ENCODE results near the gene TXNDC8.
"Not testable (repeated sequence)": the region's sequence is repeated elsewhere in the genome, so short reads cannot be mapped to it uniquely, and the experiment has no call there.

The TXNDC8 gene

GRCh38 chr9:110337727-110338126 is at the start of gene TXNDC8:
Gene TXNDC8, minus strand, starts transcription at chr9:110337863.
- DNase-seq (ENCODE audit: low spot score), result no peak
- TF ChIP-seq CTCF (IDR thresholded peaks at IDR 0.05; ENCODE audit: extremely low read depth, missing control alignments), result no peak

DNA sequence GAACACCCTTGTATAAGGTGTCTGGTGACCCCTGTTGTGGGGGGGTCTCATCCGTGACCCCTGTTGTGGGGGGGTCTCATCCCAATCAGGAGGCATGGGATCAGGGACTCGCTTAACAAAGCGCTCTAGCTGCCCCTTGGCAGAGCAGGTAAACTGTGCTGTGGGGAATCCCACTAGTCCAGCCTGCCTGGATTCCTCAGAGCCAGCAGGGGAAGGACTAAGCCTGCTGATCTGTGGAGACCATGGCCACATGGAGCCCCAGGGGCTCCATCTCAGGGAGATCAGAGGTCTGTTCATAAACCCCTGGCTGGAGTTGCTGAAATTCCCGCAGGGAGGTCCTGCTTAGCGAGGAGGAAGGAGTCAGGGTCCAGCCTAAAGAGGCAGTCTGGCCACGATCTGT is 45.8 kb upstream of the TXNDC8 start:
- no peak for DNase-seq (ENCODE audit: low spot score)
- no peak for TF ChIP-seq CTCF (IDR thresholded peaks at IDR 0.05; ENCODE audit: extremely low read depth, missing control alignments)

GRCh38 chr9:110382731-110383130 is 45.1 kb upstream of the TXNDC8 start:
- TF ChIP-seq CTCF (IDR thresholded peaks at IDR 0.05; ENCODE audit: extremely low read depth, missing control alignments), result no peak

DNA sequence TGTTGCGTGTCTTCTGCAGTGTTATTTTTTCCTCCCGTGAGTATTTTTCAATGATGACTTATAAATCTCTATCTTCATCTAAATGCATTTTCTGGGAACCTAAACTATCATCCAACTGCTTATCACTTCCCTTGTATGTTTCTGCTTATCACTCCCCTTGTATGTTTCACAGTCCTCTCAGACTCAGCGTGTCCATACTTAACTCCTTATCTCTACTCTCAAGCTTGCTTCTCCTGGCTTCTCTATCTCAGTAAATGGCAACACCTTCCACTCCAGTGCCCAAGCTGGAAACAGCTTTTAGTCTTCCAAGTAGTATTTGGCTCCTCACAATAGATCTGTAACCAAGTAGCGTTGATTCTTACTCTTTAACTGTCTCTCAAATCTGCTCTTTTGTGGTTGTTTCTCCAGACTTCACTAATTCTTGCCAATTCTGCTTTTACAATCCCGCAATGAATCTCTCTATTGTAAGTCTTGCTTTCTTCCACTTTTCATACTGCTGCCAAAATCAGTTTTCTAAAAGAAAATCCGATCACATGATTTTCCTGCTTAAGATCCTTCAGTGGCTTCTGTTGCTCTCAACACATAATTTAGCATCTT is 33.8 kb upstream of the TXNDC8 start:
- TF ChIP-seq CTCF (IDR thresholded peaks at IDR 0.05; ENCODE audit: extremely low read depth, missing control alignments), result no peak
- DNase-seq (ENCODE audit: low spot score), result no peak

More at GRCh38 chr9:110382731-110383130, 45.1 kb upstream of the TXNDC8 start:
- no peak for DNase-seq (ENCODE audit: low spot score)

DNA sequence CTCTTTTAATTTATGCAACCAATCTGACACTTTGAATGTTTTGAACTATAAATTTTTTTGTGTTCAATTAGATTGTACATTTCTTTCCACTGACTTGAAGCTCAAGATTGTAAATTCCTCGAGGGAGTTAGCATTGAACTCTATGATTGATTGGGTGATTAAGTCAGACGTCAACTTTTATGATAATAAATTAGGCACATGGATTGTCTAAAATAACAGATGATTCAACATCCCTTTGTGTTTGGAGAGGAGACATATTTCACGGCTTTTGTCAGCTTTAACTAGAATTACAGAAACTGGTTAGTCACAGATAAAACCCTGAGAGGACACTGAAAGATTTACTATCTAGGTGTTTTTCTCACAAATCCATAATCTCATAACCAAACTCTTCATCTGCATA is 32.7 kb upstream of the TXNDC8 start:
- no peak for TF ChIP-seq CTCF (IDR thresholded peaks at IDR 0.05; ENCODE audit: extremely low read depth, missing control alignments)

DNA sequence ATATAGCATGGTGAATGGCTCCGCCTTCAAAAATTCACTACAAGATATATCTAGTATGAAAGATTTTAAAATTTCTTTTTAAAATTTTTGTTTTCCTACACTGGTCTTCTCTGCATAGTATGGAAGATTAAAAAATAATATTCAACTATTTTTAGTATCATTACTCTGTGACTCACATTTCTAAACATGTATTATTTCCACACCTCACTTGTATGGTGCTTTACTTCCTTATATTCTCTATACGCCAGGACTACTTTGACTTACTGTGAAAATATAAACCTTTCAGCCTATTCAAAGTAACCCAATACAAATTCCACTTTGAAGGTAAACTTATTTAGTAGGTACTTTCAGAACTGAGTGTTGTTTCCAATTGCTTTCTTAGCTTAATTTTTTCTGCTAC is 26.8 kb upstream of the TXNDC8 start:
- DNase-seq (ENCODE audit: low spot score), result no peak
- no peak for TF ChIP-seq CTCF (IDR thresholded peaks at IDR 0.05; ENCODE audit: extremely low read depth, missing control alignments)

More for the DNA sequence above, 32.7 kb upstream of the TXNDC8 start:
- DNase-seq (ENCODE audit: low spot score), result no peak

DNA sequence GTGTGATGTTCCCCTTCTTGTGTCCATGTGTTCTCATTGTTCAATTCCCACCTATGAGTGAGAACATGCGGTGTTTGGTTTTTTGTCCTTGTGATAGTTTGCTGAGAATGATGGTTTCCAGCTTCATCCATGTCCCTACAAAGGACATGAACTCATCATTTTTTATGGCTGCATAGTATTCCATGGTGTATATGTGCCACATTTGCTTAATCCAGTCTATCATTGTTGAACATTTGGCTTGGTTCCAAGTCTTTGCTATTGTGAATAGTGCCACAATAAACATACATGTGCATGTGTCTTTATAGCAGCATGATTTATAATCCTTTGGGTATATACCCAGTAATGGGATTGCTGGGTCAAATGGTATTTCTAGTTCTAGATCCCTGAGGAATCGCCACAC is 21.3 kb upstream of the TXNDC8 start:
- DNase-seq (ENCODE audit: low spot score), result not testable (repeated sequence)

- DNase-seq (ENCODE audit: low spot score), result no peak
- no peak for TF ChIP-seq CTCF (IDR thresholded peaks at IDR 0.05; ENCODE audit: extremely low read depth, missing control alignments)
Measured at GRCh38 chr9:110357505-110357904, 19.8 kb upstream of the TXNDC8 start.
